Hematopoietic multipotent progenitor cell treated with erythropoietin and hydrocortisone succinate and interleukin-3 and kit ligand, for 15 days (in vitro differentiated cells): Measurements from ENCODE around the gene ZIC4.

ENCODE experiments used
- DNase-seq: peaks from one replicate; pipeline ENCODE4 v3.0.0-alpha.2; 2015; ENCODE audit warnings: low spot score

The ZIC4 gene

GRCh38 chr3:147348976-147349375 is 57.4 kb downstream of the ZIC4 start:
- DNase-seq: no peak

GRCh38 chr3:147343926-147344325 is 62.4 kb downstream of the ZIC4 start:
- no peak for DNase-seq

GRCh38 chr3:147341727-147342126 is 64.6 kb downstream of the ZIC4 start:
- DNase-seq: no peak

GRCh38 chr3:147336543-147337278 is 69.6 kb downstream of the ZIC4 start:
- no peak for DNase-seq
